GM18505 (cell line): ENCODE results near the gene CAPZB.

ENCODE experiments used
- ATAC-seq: cut with Tn5 transposase; IDR thresholded peaks from one replicate; pipeline ENCODE4 v1.9.1; 2021; ENCODE audit not compliant: unreplicated experiment
- POLR2A ChIP-seq: IDR thresholded peaks from 4 replicates; pipeline ENCODE4 v1.6.1; 2011; ENCODE audit warnings: borderline replicate concordance; ENCODE audit not compliant: insufficient read depth, insufficient read length; ENCODE audit errors: extremely low read depth

CAPZB gene

DNA sequence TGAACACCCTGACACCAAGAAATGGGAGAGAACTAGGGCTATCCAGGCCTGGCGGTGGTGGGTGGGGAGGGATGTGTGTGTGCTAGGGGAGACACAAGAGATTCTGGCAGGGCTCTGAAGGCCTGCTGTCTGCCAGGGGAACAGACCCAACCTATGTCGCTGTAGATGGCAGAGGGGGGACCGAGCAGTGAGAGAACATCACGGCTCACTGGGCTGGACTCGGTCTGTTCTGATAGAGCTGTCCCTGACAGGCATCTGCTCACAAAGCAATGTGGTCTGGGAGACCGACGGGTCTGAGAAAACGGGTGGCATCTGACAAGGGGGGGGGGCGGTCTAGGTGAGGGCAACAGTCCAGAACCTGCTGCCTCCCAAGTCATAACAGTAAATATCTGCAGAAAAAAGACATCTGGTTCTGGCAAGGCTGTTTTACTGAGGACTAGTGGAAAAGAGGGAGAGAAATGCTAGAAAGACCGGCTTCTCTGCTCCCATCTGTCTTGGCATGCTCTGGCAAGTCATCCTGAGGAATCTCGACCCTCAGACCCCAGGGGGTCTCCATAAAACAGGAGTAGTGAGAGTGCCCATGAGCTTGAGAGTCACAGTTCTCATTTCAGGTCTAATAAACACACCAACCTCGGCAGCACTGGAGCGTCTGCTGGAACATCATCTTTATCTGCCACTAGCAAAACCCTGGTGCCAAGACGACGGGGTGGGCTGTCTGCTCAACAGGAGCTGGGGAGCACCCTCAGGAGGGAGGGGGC is 136.7 kb downstream of the CAPZB start:
- ATAC-seq: no peak
- no peak for TF ChIP-seq POLR2A

DNA sequence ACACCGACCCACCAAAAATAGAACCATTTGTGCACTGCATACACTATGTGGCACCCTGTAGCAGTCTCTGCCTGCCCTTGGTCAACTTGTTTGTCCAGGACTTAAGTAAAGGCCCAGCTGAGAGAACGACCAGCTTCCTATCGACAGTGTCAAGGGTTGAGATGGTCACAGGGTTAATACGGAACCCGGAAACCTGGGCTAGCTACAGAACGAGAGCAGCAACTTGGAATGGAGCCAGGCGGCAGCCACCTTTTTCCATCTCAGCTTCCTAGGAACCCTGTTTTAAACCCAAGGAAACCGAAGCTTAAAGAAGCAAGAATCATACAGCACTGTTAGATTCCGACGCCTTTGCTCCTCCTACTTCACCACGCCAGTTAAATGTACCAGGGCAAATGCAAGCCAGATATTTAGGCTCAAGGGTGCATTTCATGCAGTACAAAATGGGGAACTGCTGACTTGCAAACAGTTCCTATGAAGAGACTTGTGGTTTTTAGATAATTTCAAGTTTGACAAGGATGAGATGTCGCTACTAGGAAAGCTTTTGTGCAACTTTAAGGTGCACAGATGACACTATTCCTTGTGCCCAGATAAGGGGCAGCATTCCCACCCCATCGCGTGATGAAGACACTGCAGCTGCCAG is 137.7 kb downstream of the CAPZB start:
- ATAC-seq: no peak
- TF ChIP-seq POLR2A: no peak

DNA sequence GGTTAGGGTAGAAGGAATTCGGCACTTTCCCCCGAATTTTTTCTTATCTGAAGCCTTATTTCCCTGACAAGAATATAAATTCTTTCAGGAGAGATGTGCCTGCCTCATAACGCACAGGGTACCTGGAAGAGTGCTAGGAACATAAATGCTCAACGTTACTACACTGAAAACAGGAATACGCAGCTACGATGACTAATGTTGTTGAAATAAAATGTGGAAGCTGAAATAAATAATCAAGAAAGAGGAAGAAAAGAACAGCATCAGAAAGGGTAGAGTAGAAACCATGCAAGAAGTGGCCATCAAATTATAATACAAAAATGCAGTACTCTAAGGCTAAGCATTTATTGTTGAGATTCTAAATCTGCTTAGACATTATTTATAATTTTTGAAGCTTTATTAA is 139.3 kb downstream of the CAPZB start:
- TF ChIP-seq POLR2A: no peak
- no peak for ATAC-seq

DNA sequence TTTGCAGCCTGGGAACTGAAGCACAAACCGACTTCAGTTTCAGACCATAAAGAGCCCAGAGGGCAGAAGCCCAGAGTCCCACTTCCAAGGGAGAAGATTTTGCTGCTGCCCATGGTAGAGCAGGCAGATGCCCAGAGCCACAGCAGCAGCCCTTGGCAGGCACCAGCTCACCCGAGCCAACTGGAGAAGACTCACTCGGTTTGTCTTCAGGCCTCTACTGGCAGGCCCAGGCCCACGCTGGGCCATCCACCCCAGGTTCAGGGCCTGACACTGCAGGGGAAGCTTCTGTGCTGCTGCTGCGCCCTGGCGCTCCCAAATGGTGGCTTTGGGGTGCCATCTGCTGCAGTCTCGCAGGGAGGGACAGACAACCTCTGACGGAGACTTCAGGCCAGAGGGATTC is 139.9 kb downstream of the CAPZB start:
- no peak for ATAC-seq
- no peak for TF ChIP-seq POLR2A

DNA sequence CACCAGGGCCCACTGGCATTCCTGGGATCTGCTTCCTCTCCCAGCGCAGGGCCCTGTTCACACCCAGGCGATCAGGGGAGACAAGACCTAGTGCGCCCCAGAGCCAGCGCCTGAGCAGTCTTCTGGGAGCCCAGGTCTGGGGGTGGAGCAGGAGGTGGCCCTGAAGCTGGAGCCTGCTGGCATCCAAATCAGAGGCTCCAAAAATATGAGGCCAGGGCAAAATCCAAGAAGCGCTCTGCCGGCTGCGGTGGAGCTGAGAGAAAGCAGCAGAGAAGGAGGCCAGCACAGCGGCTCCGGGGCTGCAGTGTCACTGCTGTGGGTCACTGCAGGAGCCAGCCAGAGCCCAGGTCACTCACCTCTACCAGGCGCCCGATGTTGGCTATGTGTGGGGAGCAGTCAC is 140.5 kb downstream of the CAPZB start:
- ATAC-seq: no peak
- no peak for TF ChIP-seq POLR2A

DNA sequence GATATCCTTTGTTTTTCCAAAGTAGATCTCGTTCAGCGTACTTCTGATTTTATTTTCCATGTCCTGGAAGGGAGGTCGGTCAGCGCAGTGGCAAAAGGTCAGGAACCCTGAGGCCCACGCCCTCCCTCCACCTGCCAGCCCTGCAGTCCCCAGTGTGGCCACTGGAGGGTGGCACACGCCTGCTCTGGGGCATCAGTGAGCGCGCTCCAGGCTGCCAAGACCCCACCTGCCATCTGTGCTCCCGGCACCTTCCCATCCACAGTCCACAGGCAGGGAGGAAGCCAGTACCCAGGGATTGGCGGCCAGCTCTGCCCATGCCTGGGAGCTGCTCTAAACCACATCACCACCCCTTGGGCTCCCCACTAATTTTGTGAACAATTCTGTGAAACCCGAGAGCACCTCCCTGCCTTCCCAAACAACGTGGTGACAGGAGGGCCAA is 140.9 kb downstream of the CAPZB start:
- no peak for TF ChIP-seq POLR2A
- no peak for ATAC-seq

DNA sequence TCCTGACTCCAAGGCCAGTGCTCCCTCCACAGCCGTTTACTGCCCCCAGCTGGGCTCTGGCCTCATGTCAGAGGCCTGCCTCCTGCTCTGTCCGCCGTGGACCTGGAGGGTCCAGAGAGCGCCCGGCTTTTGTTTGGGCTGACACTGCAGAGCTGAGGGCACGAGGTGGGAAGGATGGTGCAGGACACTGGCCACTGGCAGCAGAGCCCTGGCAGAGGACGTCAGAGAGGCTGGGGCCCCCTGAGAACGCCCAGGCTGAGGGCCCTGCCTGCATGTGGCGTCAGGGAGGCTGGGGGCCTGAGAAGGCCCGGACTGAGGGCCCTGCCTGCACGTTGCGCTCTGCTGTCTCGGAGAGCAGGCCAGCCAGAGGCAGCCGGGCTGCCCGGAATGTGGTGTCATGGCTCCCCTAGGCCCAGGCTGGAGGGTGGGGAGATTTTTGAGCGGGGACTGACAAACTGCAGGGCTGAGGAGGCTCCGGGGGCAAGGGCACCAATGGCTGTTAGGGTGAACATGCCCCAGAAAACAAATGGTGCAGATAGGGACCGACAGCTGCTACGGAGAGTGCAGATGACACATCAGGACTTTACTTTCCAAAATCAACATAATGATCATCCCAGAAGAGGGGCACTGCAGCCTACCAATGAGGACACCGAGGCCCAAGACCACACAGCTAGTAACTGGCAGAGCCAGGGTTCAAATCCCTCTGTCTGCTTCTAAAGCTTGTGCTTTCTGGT is 141.6 kb downstream of the CAPZB start:
- no peak for TF ChIP-seq POLR2A
- ATAC-seq: no peak

DNA sequence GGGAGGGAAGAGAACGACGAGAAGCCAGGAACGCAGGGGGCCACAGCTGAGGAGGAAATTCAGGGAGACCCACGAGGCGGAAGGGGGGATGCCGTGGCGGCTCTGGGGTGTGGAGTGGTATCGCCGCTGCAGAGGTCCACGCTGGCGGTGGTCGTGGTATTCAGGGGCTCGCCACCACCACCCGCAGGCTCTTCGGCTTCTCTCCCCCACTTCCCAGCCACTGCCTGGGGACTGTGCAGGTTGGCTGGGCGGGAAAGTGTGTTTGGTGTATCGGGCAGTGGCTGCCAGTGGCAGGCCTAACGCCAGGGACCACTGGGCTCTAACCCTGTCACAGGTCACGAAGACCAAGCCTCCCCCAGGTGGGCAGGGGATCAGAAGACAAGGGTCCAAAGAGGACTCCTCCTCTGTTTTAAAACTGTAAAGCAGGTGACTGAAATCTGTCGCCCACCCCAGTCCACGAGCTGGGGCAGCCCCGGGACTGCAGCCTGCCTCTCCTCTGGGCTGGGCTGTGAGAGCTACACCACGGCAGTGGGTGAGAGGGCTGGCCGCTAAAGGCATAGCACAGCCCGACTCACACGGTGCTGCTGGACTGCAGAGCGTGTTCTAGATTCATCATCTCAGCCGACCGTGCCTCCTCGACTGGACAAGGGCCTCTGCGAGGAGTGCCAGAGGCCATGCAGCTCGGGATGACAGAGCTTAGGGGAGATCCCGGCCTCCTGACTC is 142.3 kb downstream of the CAPZB start:
- no peak for ATAC-seq
- TF ChIP-seq POLR2A: no peak

DNA sequence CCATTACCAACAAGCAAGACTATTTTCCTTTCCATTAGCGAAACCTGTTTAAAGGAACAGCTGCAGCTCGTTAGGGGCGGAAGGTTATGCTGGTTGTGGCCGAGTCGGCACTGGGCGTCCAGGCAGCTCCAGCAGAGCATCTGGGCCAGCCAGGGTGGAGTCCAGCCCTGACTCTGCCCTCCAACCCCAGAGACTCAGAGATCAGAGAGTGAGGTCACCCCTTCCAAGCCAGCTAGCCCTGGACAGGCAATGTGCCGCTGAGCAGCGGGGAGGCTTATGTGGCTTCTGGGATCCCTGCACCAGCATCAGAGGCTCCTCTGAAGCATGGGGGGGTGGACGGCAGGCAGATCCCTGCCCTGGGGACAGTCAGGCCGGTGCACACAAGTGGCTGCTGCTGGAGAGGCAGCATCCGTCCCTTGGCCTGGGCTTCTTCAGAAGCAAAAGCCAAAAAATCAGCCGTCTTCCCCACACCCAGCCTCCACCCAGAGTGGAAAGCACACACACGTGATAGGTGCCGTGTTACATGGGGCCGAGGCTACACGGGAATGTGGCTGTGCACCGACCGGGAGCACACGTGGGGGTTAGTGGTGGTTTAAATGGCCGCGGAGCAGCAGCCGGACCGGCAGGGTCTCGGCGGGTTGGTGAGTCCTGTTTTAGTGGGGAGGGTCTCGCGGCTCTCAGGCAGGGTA is 143.1 kb downstream of the CAPZB start:
- no peak for ATAC-seq
- TF ChIP-seq POLR2A: no peak

DNA sequence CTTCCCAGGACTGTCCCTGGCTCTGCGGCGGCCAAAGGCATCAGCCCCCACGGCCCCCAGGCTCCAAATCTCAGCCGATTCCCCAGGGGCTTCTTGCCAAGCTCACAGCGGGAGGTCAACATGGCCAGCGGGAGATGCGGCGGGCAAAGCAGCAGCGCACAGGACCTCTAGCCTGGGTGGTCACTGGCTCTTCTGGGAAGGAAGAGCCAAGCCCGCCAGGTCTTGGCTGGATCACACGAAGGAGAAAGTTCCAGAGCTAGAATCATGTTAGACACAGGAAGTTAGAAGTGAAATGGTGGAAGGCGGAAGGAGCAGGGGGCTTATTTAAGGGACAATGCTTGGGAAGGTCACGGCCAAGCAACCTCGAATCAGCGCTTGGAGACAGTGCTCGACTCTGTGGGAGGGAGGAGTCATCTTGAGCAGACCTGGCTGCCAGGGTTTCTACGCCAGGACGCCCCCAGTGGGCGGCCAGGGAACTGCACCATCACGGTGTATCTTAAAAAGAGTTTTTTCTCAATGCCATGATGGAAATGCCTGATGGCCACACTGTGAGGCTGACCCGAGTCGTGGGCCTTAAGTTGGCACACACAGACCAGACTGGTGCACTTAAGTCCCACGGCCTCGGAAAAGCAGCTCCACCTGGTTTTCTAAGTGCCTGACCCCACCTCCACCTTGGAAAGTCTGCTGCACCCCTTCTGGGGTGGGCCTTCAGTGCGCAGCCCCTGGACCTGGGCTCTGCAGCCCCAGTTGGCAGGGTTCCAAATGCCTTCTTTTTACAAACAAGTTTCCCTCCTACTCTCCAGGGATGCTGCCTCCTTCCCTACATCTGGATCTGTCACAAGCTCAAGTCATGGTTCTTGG is 143.9 kb downstream of the CAPZB start:
- ATAC-seq: no peak
- no peak for TF ChIP-seq POLR2A

DNA sequence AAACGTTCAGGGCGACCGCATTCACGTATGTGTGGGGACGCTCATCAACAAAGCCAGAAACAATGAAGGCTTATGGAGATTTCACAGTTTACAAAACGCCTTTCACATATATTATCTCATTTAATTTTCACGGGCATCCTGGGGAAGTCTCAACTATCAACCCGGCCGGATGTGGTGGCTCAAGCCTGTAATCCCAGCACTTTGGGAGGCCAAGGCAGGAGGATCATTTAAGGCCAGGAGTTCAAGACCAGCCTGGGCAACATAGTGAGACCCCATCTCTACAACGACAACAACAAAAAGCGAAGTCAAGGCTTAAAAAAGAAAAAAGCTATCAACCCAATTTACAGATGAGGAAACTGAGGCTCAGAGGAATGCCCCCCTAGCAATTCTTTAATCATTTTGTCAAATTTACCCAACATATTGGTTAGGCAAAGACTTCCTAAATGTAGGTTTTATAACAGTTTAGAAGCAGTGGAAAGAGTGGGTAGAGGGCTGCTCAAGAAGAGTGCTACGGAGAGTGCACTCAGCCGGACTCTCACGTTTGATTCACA is 144.9 kb downstream of the CAPZB start:
- no peak for ATAC-seq

More for the DNA sequence above, 144.9 kb downstream of the CAPZB start:
- no peak for TF ChIP-seq POLR2A
